Loucy (cell line): ENCODE results near the gene FDXR.

Experiments used
- EZH2phosphoT487 ChIP-seq: fragments of 200-600 bp; IDR thresholded peaks from 2 replicates; pipeline ENCODE4 v1.6.1; 2018; ENCODE audit warnings: antibody characterized with exemption, mild to moderate bottlenecking, moderate library complexity, borderline replicate concordance
- TF ChIP-seq, protein P1 (sequence below): fragments of 200-600 bp; sonication (generic); conservative IDR thresholded peaks from 2 replicates; pipeline ENCODE4 v1.5.1; 2014; ENCODE audit warnings: mild to moderate bottlenecking, antibody characterized with exemption, low read length

DNA sequence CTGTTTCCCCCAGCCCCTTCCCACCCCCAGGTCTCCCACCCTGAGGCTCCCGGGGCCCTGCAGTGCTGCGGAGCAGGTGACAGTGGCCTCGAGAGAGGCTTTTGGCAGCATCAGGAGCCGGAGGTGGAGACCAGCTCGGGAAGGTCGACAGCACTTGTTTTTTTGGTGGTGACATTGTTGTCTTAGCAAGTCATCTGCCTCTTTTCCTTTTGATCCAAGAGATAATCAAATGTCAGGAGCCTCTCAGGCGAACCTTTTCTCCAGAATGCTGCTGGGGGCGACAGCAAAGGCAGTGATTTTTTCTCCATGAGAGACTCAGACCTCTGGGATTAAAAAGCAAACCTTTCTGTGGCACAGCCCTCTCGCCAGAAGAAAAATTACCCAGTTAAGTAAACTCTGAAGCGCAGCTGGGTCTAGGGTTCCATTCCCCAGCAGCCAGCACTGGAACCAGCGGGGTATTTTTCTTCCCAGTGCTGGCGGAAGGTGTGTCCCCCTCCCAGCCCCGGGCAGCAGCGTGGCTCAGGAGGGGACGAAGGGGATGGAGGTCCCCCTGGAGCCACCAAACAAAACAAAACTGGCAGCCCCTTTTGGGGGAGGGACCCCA is 50.4 kb downstream of the FDXR start:
- TF ChIP-seq, protein P1, sequence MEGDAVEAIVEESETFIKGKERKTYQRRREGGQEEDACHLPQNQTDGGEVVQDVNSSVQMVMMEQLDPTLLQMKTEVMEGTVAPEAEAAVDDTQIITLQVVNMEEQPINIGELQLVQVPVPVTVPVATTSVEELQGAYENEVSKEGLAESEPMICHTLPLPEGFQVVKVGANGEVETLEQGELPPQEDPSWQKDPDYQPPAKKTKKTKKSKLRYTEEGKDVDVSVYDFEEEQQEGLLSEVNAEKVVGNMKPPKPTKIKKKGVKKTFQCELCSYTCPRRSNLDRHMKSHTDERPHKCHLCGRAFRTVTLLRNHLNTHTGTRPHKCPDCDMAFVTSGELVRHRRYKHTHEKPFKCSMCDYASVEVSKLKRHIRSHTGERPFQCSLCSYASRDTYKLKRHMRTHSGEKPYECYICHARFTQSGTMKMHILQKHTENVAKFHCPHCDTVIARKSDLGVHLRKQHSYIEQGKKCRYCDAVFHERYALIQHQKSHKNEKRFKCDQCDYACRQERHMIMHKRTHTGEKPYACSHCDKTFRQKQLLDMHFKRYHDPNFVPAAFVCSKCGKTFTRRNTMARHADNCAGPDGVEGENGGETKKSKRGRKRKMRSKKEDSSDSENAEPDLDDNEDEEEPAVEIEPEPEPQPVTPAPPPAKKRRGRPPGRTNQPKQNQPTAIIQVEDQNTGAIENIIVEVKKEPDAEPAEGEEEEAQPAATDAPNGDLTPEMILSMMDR = no peak
- TF ChIP-seq EZH2phosphoT487 = no peak
